Measurements from ENCODE around the gene PRAC2. TPM values are rescaled to one million over a fixed set of nuclear protein-coding genes. Genes with fewer than 3 reads are reported as not detected.

The PRAC2 gene
- total and polyA plus RNA-seq, 4 donors = not detected

DNA sequence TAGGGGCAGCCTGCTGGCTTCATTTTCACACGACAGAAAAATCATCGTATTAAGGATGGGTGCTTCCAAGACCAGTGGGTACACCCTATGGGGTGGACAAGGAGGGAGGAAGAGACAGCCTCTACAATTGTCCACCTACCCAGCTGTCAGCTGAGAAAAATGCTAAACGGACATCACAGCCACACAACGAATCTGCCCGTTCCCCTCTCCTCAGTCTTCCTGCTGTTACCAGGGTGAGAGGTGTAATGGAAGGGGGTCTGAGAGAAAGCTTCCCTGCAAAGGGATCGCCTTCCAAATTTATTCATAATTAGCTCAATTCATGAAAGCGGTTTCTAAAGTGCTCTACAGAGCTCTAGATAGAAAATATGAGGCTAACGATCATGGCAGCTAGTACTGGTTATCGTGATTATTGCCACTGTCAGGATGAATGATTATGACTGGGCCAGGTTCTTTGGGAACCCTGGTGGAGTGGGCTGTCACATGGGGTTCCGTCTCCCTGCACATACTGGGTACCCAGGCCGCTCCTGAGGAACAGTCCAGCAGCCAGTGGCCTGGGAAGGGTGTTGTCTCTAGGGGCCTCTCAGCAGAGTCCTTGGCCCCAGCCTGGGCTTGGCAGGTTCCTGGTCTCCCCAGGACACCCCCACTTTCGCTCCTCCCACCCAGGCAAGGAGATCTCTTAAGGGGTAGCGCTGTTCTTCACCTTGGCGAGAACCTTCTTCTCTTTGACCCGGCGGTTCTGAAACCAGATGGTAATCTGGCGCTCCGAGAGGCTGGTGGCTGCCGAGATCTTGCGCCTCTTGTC lies 3.3 kb downstream of the PRAC2 start:
- 25% methylated on average over 20 of the region's 20 CpGs for WGBS
- no peak for TF ChIP-seq YY1 (IDR thresholded peaks at IDR 0.05)
- TF ChIP-seq, protein P1, sequence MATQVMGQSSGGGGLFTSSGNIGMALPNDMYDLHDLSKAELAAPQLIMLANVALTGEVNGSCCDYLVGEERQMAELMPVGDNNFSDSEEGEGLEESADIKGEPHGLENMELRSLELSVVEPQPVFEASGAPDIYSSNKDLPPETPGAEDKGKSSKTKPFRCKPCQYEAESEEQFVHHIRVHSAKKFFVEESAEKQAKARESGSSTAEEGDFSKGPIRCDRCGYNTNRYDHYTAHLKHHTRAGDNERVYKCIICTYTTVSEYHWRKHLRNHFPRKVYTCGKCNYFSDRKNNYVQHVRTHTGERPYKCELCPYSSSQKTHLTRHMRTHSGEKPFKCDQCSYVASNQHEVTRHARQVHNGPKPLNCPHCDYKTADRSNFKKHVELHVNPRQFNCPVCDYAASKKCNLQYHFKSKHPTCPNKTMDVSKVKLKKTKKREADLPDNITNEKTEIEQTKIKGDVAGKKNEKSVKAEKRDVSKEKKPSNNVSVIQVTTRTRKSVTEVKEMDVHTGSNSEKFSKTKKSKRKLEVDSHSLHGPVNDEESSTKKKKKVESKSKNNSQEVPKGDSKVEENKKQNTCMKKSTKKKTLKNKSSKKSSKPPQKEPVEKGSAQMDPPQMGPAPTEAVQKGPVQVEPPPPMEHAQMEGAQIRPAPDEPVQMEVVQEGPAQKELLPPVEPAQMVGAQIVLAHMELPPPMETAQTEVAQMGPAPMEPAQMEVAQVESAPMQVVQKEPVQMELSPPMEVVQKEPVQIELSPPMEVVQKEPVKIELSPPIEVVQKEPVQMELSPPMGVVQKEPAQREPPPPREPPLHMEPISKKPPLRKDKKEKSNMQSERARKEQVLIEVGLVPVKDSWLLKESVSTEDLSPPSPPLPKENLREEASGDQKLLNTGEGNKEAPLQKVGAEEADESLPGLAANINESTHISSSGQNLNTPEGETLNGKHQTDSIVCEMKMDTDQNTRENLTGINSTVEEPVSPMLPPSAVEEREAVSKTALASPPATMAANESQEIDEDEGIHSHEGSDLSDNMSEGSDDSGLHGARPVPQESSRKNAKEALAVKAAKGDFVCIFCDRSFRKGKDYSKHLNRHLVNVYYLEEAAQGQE (IDR thresholded peaks at IDR 0.05) = no peak
- Histone ChIP-seq H3K4me1 (ENCODE audit: control insufficient read depth in 4 of 4, insufficient read depth in 4 of 4, low read length in 3 of 4) (peaks cover 1 to 24% (median 6%) of the 10 kb centered on the region in 4 donors), H3K36me3 (ENCODE audit: control insufficient read depth in 4 of 4, insufficient read depth in 3 of 4, low read depth in 1 of 4, low read length in 3 of 4) (no peaks in the 10 kb centered on the region), H3K9ac (ENCODE audit: low read depth in 1 of 2, low read length in 2 of 2) (no peak overlapping the region), H3K9me3 (ENCODE audit: control insufficient read depth in 4 of 4, low read length in 3 of 4) (no peaks in the 10 kb centered on the region), H3K27me3 (ENCODE audit: control insufficient read depth in 4 of 4, insufficient read depth in 4 of 4, low read length in 3 of 4) (peaks cover 0 to 46% (median 24%) of the 10 kb centered on the region in 4 donors), H3K27ac (ENCODE audit: low read depth in 1 of 2, low read length in 2 of 2) (no peak overlapping the region), H3K4me3 (ENCODE audit: low read depth in 1 of 3, low read length in 3 of 3) (no peak overlapping the region)
- DNase-seq (ENCODE audit: low spot score) = no peak

DNA sequence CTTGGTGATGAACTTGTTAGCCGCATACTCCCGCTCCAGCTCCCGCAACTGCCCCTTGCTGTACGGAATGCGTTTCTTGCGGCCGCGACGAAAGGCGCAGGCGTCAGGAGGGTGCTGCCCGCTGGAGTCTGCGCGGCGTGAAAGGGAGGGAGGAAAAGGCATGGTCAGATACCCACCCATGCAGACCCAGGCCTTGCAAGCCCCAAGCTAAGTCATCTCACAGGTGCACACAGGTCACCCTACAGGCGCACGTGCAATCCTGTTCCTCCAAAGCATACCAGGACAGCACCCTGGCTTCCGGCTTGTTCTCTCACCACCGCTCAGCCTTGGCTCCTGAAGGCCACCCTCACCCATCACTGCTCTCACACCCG lies 3.9 kb downstream of the PRAC2 start:
- H3K4me3 ChIP-seq (ENCODE audit: low read depth in 1 of 3, low read length in 3 of 3) = no peak overlapping the region
- no peak for TF ChIP-seq HNF4A (conservative IDR thresholded peaks at IDR 0.05)
- H3K36me3 ChIP-seq (ENCODE audit: control insufficient read depth in 4 of 4, insufficient read depth in 3 of 4, low read depth in 1 of 4, low read length in 3 of 4) = no peaks in the 10 kb centered on the region
- peaks cover 1 to 24% (median 6%) of the 10 kb centered on the region in 4 donors for H3K4me1 ChIP-seq (ENCODE audit: control insufficient read depth in 4 of 4, insufficient read depth in 4 of 4, low read length in 3 of 4)
- H3K27ac ChIP-seq (ENCODE audit: low read depth in 1 of 2, low read length in 2 of 2) = no peak overlapping the region
- H3K9me3 ChIP-seq (ENCODE audit: control insufficient read depth in 4 of 4, low read length in 3 of 4) = no peaks in the 10 kb centered on the region
- H3K9ac ChIP-seq (ENCODE audit: low read depth in 1 of 2, low read length in 2 of 2) = no peak overlapping the region
- 22% methylated on average over 20 of the region's 20 CpGs for WGBS
- H3K27me3 ChIP-seq (ENCODE audit: control insufficient read depth in 4 of 4, insufficient read depth in 4 of 4, low read length in 3 of 4) = peaks cover 0 to 46% (median 25%) of the 10 kb centered on the region in 4 donors
- no peak for DNase-seq (ENCODE audit: low spot score)

DNA sequence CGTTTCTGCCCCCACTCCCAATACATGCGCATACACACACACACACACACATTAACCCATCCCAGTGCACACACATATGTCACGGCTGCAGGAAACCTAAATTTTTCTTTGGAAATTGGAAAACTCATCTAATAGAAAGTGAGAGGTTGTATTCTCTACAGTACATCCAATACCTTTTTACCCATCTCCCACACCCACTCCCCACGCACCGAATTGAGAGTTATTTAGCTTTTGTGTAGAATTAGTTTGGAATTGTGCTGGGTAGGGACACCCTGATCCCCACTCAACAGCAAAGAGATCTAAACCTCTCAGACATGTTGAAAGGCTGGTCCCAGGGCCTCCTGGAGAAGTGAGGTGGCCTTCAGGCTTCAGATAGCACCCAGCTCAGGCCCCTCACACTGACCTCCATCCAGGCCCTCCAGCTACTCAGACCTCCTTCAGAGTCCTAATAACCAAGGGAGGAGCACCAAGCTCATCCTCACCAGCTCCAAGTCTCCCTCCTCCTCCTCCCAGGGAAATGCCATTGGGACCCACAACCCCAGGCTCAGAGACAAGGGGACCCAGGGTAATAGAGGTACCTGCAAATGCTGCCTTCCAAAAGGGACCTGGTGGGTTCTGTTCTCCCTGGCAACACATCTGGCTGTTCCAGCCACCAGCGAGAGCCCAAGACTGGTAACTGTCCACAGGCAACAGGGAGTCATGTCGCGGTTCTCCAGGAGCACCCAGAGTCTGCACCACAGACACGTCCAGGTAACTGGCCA lies 4.6 kb downstream of the PRAC2 start:
- Histone ChIP-seq H3K9me3 (ENCODE audit: control insufficient read depth in 4 of 4, low read length in 3 of 4) (no peaks in the 10 kb centered on the region), H3K27ac (ENCODE audit: low read depth in 1 of 2, low read length in 2 of 2) (no peak overlapping the region), H3K36me3 (ENCODE audit: control insufficient read depth in 4 of 4, insufficient read depth in 3 of 4, low read depth in 1 of 4, low read length in 3 of 4) (peaks cover 0 to 2% (median 0%) of the 10 kb centered on the region in 4 donors), H3K9ac (ENCODE audit: low read depth in 1 of 2, low read length in 2 of 2) (no peak overlapping the region), H3K4me3 (ENCODE audit: low read depth in 1 of 3, low read length in 3 of 3) (no peak overlapping the region), H3K27me3 (ENCODE audit: control insufficient read depth in 4 of 4, insufficient read depth in 4 of 4, low read length in 3 of 4) (peaks cover 0 to 46% (median 25%) of the 10 kb centered on the region in 4 donors), H3K4me1 (ENCODE audit: control insufficient read depth in 4 of 4, insufficient read depth in 4 of 4, low read length in 3 of 4) (peaks cover 1 to 24% (median 6%) of the 10 kb centered on the region in 4 donors)
- DNase-seq (ENCODE audit: low spot score) = no peak
- TF ChIP-seq HNF4A (conservative IDR thresholded peaks at IDR 0.05) = no peak
- no peak for TF ChIP-seq RXRA (IDR thresholded peaks at IDR 0.05)
- TF ChIP-seq TAF1 (conservative IDR thresholded peaks at IDR 0.05) = no peak
- TF ChIP-seq, protein P2, sequence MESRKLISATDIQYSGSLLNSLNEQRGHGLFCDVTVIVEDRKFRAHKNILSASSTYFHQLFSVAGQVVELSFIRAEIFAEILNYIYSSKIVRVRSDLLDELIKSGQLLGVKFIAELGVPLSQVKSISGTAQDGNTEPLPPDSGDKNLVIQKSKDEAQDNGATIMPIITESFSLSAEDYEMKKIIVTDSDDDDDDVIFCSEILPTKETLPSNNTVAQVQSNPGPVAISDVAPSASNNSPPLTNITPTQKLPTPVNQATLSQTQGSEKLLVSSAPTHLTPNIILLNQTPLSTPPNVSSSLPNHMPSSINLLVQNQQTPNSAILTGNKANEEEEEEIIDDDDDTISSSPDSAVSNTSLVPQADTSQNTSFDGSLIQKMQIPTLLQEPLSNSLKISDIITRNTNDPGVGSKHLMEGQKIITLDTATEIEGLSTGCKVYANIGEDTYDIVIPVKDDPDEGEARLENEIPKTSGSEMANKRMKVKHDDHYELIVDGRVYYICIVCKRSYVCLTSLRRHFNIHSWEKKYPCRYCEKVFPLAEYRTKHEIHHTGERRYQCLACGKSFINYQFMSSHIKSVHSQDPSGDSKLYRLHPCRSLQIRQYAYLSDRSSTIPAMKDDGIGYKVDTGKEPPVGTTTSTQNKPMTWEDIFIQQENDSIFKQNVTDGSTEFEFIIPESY (IDR thresholded peaks at IDR 0.05) = no peak
- TF ChIP-seq, protein P3, sequence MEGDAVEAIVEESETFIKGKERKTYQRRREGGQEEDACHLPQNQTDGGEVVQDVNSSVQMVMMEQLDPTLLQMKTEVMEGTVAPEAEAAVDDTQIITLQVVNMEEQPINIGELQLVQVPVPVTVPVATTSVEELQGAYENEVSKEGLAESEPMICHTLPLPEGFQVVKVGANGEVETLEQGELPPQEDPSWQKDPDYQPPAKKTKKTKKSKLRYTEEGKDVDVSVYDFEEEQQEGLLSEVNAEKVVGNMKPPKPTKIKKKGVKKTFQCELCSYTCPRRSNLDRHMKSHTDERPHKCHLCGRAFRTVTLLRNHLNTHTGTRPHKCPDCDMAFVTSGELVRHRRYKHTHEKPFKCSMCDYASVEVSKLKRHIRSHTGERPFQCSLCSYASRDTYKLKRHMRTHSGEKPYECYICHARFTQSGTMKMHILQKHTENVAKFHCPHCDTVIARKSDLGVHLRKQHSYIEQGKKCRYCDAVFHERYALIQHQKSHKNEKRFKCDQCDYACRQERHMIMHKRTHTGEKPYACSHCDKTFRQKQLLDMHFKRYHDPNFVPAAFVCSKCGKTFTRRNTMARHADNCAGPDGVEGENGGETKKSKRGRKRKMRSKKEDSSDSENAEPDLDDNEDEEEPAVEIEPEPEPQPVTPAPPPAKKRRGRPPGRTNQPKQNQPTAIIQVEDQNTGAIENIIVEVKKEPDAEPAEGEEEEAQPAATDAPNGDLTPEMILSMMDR (IDR thresholded peaks at IDR 0.05; ENCODE audit: low read depth, low read length, missing input control) = no peak
- no peak for TF ChIP-seq FOXA1 (IDR thresholded peaks at IDR 0.05)
- TF ChIP-seq HNF4G (IDR thresholded peaks at IDR 0.05) = no peak
- no peak for TF ChIP-seq RAD21 (IDR thresholded peaks at IDR 0.05)
- TF ChIP-seq, protein P4, sequence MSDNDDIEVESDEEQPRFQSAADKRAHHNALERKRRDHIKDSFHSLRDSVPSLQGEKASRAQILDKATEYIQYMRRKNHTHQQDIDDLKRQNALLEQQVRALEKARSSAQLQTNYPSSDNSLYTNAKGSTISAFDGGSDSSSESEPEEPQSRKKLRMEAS (IDR thresholded peaks at IDR 0.05) = no peak
- 27% methylated on average over 9 of the region's 9 CpGs for WGBS
